Activated CD8-positive, alpha-beta memory T cell treated with anti-CD3 and anti-CD28 coated beads, Interleukin-2, amount 50 U/mL, for 1 hour (primary cell): ENCODE measurements around the gene AGO1.
"Not testable (repeated sequence)": the region's sequence is repeated elsewhere in the genome, so short reads cannot be mapped to it uniquely, and the experiment has no call there.

ENCODE experiments used
- DNase-seq: peaks from one replicate; pipeline ENCODE4 v3.0.0-alpha.2; 2020; ENCODE audit errors: extremely low read depth

The AGO1 gene

DNA sequence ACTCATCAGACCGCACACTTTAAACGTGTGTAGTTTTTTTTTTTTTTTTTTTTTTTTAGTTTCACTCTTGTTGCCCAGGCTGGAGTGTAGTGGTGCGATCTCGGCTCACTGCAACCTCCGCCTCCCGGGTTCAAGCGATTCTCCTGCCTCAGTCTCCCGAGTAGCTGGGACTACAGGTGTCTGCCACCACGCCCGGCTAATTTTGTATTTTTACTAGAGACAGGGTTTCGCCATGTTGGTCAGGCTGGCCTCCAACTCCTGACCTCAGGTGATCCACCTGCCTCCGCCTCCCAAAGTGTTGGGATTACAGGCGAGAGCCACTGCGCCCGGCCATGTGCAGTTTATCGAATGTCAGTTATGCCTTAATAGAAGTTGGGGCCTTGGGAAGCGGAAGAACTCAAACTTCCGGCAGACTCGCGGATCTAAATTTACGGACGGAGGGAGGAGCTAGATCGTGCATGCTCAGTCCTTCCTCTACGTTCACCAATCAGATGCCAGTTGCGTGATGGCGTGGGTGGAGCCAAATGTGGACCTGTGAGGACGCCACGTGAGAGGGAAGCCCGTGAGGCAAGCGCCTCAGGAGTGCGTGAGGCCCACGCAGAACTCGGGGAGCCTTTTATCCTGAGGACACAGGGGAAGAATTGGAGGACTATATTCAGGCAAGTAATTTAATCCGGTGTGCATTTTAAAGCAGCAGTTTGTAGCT is 13.6 kb upstream of the AGO1 start:
- not testable (repeated sequence) for DNase-seq

DNA sequence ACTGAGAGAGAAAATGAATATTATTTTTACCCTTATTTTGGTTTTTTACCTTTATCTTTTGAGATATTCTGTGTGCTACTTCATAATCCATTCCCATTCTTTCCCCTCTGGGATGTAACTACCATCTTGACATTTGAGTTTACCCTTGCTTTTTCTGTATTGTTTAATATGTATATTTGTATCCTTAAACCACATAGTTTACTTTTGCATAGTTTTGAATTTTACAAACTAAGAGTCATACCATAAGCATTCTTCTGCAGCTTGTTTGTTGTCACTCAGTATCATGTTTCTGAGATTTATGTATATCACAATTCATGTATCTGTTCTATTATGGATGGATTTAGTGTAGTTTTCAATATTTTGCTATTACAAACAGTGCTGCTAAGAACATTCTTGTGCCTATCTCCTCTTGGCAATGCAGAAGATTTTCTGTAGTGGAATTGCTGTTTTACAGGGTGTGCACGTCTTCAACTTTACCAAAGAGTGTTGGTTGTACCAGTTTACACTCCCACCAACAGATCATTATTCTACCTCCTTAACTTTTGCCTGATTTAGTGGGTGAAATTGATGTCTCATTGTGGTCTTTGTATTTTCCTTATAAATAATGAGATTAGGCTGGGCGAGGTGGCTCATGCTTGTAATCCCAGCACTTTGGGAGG is 12.2 kb upstream of the AGO1 start:
- DNase-seq: no peak

DNA sequence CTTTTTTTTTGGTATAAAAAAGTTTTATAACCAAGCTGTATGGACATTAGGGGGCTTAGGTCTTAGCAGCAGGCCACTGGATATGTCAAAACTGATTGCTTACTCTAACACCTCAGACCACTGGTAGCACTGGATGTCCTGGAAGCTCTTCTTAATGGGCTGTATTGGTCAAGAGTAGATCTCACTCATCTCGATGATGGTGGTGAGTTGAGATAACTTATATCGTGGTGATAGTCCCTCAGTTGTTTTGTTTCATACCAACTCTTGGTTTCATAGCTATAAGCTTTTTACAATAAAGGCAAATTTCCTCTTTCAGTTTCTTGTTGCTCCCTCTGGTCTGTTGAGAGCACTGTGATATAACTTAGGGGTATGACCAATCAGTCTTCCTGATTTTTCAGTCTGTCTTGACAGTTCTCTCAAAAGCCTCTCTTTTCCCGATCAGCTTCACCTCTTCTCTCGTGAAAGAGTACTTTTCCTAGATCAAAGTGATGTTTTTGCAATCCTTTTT is 9.7 kb upstream of the AGO1 start:
- no peak for DNase-seq

DNA sequence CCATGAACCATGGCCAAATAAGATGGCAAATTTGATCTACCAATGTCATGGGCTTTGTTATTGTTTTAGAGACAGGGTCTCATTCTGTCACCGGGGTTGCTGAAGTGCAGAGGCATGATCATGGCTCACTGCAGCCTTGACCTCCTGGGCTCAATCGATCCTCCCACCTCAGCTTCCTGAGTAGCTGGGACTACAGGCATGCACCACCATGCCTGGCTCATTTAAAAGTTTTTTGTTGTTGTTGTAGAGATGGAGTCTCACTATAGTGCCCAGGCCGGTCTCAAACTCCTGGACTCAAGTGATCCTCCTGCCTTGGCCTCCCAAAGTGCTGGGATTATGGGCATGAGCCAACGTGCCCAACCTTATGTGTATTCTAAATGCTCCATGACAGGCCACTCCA is 8.9 kb upstream of the AGO1 start:
- DNase-seq: not testable (repeated sequence)

DNA sequence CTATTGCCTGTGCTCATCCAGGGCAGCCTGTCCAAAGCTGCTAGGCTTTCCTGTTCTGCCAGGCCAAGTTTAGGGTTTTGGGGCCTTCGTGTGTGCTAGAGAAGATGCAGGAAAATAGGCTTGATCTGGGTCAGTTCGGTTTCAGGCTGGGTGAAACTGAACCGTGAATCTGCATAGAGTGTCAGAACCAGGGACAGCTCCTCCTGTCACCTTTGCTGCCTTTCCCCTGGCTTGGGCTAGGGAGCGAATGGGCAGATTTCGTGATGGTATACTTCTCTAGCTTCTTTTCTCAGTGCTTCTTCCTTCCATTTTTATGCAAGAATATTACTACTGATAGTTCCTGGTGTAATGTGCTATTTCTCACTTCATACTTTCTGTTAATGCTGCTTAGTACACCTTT is 6.0 kb upstream of the AGO1 start:
- no peak for DNase-seq

DNA sequence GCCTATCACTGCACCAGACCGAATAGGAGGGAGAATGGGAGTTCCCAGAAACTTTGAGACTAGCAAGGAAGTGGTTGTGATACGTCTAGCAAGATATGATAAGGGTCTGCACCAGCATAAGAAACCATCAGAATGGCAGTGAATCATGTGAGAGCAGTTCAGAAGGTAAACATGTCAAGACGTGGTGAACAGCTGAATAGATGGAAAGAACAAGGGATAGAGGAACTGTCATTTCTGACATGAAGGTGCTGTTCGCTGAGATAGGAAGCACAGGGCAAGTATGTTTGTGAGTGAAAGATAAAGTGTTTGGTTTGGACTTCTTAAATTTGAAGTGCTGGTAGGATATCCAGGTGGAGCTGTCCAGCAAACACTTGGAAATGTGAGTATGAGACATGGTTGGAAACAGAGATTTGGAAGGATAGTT is 1.1 kb upstream of the AGO1 start:
- DNase-seq: no peak

DNA sequence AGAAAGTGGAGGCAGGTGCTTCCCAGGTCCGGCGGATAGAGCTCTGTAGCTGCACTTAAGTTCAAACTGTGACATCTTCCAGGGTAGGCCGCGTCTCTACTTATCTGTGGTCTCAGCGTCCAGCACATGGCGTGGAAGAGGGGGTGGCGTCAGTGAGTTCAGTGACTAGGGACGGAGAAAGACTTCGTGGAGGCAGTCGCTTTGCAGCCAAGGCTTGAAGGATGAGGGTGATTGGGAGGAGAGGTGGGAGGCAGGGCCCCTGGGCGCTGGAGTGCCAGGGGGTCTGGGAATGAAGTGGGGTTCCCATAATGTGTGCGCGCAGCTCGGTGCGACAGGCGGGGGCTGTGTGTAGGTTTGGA is 444 bp upstream of the AGO1 start:
- DNase-seq: no peak

DNA sequence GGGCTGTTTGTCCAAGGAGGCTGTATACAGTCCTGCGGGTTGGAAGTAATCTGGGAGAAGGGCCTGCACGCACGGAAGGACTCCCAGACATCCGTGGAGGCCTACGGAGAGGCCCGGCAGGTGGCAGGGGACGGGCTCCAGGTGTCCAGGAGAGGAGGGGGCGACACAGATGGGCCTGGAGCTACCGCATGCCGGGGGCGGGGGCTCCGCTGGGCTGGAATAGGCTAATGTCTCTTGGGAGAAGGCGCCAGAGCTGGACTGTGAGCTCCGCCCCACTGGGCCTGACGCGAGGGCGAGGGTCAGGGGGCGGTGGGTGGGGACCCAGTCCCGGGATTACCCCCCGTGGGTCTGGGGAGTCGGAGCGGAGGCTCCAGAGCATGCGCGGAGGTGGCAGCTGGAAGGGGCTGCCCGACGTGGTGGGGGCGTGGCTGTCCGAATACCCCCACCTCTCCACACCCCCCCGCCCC is 659 bp downstream of the AGO1 start:
- no peak for DNase-seq

DNA sequence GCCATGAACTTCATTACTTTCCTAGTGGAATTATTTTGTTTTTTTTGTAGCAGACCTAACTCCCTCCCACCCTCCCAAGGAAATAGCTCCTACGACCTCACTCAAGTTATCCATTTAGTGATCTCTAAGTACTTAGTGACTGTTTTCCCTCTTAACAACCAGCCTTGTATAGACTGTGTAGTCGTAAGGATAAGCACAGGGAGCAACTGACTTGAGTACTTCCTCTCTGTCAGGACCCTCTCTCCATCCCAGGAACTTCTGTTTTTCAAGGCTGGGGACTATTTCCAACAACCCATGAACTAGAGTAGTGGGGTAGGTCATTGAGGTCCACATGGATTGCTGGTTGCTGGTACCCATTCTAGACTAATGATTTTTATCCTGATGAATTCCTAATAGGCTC is 1.9 kb downstream of the AGO1 start:
- DNase-seq: no peak

DNA sequence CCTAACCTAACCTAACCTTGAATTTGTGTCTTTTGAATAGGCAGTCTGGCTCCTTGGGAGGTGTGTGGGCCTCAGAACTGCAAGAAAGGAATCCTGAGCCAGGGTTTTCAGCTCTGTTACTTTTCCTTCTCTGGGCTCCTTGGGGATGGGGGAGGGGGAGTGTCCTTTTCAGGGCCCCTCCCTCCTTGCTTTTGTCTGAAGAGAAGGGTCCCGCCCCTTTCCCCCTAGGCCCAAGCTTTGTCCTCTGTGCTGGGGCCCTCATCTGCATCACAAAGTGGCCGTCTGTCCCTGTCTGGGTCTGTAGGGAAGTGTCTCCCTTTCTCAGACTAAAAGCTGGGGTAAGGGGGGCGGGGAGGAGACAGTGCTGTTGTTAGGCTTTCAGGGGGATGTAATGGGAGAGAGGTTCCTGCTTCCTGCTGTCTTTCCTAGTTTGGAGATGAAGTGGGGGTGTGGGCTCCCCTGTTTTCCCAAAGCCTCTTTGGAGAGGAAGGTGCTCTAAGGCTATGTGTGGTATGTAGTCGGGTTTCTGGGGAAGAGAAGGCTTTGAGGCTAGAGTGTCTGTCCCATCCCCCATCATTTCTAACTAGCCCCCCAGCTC is 3.1 kb downstream of the AGO1 start:
- DNase-seq: no peak

DNA sequence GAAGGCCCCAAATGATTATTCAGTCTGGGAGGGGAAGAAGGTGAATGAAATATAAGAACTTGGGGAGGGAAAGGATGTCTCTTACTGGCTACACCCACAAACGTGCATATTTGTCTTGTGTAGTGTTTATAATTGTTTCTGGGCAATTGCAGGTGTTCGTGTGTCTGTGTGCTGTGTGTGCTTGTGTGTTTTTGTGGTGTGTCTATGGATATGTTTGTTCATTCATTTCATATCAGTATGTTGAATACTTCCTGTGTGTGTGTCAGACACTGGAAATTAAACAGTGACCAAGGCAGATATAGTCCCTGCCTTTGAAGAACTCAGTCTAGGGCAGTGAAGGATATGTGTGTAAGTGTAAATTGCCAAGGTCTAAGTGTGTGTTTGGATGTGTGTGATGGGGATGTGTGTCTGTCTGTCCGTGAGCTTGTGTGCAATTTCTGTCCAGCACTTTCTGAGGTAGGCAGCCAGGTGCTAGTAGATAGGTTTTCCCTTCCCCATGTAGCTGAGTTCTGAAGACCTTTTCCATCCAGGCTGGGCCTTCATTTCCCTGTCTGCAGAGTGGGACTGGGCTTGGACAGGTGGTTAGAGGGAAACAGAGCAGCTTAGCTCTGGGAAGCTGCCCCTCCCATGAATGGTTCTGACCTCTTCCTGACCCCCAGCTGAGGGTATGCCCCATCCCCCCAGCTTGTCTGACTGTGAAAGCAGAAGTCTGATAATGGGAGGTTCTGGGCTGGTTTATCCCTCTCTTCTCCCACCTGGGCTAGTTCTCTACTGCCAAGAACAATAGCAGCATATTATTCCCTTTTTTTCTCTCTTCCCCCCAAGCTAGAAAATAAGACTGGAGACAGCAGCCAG is 3.8 kb downstream of the AGO1 start:
- DNase-seq: no peak

DNA sequence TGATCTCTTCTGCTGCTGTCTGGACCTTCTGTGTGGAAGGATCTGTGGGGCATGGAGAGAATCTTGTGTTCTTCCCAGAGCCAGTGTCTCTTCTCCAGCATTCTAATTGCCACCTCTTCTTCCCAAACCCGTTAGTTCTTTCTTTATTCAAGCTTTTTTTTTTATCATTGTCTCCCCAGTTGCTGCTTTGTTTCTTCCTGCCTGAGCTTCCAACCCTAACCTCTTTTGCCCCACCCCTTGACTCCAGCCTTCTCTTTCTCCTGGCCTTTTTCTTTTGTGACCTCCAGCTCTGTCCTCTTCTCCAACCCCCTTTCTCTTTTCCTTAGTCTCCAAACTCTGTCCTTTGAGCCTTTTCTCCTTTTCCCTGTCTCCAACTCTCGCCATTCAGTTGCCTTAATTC is 4.5 kb downstream of the AGO1 start:
- no peak for DNase-seq

DNA sequence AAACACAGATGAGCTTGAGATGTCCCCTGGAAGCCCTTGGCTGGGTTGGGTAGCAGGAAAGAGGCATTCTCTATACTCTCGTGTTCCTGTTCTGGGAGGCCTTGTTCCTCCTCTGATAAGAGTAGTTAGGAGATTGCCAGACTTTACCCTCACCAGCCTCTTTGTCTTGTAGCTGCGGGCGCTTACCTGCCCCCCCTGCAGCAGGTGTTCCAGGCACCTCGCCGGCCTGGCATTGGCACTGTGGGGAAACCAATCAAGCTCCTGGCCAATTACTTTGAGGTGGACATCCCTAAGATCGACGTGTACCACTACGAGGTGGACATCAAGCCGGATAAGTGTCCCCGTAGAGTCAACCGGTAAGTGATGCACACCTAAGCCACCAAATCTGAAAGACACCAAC is 5.2 kb downstream of the AGO1 start:
- no peak for DNase-seq

DNA sequence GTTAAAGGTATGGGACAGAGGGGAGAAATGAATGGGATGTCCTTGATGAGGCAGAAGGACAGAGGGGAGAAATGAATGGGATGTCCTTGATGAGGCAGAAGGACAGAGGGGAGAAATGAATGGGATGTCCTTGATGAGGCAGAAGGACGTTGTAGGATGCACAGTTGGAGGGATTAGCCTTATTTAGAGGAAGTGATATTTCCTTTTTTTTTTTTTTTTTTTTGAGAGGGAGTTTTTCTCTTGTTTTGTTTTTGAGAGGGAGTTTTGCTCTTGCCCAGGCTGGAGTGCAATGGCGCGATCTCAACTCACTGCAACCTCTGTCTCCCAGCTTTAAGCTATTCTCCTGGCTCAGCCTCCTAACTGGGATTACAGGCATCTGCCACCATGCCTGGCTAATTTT is 6.0 kb downstream of the AGO1 start:
- not testable (repeated sequence) for DNase-seq

DNA sequence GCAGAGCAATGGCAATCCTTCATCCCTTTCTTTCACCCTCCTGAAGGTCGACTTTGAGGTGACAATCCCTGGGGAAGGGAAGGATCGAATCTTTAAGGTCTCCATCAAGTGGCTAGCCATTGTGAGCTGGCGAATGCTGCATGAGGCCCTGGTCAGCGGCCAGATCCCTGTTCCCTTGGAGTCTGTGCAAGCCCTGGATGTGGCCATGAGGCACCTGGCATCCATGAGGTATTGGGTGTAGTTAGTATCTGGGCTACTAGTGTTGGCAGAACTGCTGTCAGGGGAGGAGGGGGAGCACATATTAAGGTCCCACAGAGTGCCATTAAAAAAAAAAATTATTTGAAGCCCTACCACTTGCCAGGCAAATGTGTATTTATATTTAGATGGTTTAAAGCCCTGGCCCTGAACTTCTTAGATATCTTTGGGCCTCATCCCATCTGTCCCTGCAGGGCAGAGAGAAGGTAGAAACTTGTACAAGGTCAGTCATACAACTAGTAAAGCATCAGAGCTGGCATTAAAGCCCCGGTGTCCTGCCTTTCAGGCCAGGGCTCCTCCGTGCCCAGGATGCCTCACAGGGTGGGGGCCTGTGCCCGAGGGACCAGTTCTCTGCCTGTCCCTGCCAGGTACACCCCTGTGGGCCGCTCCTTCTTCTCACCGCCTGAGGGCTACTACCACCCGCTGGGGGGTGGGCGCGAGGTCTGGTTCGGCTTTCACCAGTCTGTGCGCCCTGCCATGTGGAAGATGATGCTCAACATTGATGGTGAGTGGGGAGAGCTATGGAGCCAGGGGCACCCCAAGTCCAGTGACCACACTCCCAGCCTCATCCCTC is 10.3 kb downstream of the AGO1 start:
- DNase-seq: no peak

DNA sequence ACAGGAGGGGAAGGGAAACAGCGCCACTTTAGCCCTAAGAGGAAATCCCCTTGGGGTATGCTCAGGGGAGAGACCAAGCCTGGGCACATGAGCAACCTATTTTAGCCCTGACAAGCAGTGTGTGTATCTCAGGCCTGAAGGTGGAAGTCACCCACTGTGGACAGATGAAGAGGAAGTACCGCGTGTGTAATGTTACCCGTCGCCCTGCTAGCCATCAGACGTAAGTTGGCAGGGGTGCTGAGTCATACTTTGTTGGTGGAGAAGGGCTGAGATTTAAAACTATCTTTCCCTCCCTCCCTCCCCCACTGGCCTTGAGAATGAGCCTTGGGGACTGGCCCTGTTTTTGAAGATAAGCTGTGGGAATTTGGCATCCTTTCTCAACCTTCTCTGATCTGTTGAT is 11.2 kb downstream of the AGO1 start:
- no peak for DNase-seq

DNA sequence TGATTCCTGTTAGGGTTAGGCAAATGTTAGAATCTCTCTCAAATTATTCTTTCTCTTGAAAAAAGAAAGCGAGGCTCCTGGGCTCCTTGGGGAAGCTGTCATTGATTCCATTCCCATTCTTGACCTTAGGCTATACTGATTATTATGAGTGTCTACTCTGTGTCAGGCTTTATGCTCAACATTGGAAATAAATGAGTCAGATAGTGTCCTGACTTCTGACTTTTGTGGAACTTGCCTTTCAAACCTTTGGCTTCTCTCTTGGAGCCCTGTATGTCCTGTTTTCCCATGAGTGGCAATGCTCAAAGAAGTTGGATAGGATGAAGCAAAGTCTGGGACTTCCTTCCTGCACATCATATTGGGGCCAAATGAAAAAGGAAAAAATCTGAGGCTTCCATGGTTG is 11.6 kb downstream of the AGO1 start:
- DNase-seq: no peak

DNA sequence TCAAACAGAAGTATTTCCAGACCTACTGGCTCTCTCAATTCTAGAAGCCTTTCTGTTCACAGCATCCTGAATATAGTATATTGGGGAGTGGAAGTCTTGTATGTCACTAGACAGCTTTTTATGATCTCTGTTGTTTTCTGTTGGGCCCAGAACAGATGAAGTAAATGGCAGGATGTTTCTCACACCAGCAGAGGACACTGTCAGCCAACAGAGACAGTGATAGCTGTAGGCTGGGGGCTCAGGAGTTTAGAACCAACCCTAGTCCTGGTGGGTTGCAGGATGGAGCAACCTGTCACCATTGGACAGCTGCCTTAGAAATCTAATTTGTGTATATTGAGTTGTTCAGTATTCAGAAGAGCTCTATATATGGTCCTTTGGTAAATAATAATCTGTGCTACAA is 16.9 kb downstream of the AGO1 start:
- no peak for DNase-seq

DNA sequence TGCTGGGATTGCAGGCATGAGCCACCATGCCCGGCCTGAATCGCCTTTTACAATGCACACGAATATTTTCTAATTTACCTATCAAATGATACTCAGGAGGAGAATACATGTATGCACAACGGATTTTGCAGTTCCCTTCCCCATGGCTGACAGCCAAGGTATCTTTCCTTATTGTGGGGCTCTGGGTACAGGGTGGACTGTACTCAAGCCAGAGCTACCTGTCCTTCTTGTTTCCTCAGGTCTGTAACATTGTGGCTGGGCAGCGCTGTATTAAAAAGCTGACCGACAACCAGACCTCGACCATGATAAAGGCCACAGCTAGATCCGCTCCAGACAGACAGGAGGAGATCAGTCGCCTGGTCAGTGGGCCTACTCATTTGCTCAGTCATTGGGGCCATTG is 18.2 kb downstream of the AGO1 start:
- no peak for DNase-seq

DNA sequence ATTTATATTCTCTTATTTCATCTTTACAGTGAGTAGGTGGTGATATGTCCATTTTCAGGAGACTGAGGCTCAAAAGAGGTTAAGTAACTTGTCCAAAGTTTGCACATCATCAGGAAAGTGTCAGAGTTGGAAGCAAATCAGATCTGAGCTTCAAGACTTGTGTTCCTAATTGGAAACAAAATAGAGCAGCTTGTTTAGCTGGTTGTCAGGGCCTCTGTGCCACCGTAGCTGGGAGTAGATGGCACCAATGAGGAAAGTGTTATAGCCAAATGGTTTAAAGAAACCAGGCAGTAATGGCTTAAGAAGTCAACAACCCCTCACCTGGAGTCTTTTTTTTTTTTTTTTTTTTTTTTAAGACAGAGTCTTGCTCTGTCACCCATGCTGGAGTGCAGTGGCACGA is 19.7 kb downstream of the AGO1 start:
- no peak for DNase-seq

DNA sequence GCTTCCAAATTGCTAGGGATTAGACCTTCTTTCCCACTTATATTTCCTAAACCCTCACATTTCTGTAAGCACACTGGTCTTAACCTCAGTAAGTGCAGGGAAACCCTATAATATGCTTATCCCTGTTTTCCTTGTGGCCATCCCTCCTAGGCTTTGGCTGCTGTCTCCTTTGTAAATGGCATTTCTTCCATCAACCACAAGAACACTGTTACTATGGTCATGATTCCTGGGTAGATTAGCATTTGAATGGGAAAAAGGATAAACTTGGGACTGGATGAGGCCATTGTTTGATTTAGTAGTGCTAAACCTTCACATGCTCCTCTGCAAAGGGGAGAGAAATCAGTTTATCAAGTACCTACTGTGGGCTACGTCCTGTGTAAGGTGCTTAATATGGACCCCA is 31.7 kb downstream of the AGO1 start:
- DNase-seq: no peak
